H9 (cell line): Measurements from ENCODE around the gene ZNRF4. TPM values are rescaled to one million over a fixed set of nuclear protein-coding genes. Genes with fewer than 3 reads are reported as not detected.

Source experiments
- DNase-seq: peaks from one replicate; pipeline ENCODE4 v3.0.0-alpha.2; 2017
- H2AFZ ChIP-seq: one replicate; pipeline ENCODE4 v1.6.1; 2013; ENCODE audit warnings: mild to moderate bottlenecking, low read length, control low read depth, moderate library complexity
- H2AK5ac ChIP-seq: 2 replicates; pipeline ENCODE4 v1.6.1; 2013; ENCODE audit warnings: low read length, control low read depth, mixed read lengths; ENCODE audit not compliant: insufficient read length
- H2BK120ac ChIP-seq: one replicate; pipeline ENCODE4 v1.6.1; 2013; ENCODE audit warnings: low read depth, mild to moderate bottlenecking, low read length, control low read depth, inconsistent platforms; ENCODE audit not compliant: poor library complexity, severe bottlenecking
- H2BK12ac ChIP-seq: 2 replicates; pipeline ENCODE4 v1.6.1; 2013; ENCODE audit warnings: low read length, control low read depth, mixed read lengths, low read depth; ENCODE audit not compliant: insufficient read length
- H2BK15ac ChIP-seq: 2 replicates; pipeline ENCODE4 v1.6.1; 2013; ENCODE audit warnings: low read depth, low read length, control low read depth
- H2BK20ac ChIP-seq: one replicate; pipeline ENCODE4 v1.6.1; 2013; ENCODE audit warnings: low read depth, mild to moderate bottlenecking, low read length, control low read depth, inconsistent platforms; ENCODE audit not compliant: poor library complexity, severe bottlenecking
- H2BK5ac ChIP-seq: 2 replicates; pipeline ENCODE4 v1.6.1; 2013; ENCODE audit warnings: low read length, control low read depth, mixed read lengths; ENCODE audit not compliant: insufficient read length
- H3K14ac ChIP-seq: 2 replicates; pipeline ENCODE4 v1.6.1; 2013; ENCODE audit warnings: low read length, control low read depth; ENCODE audit not compliant: insufficient read depth
- H3K18ac ChIP-seq: 2 replicates; pipeline ENCODE4 v1.6.1; 2013; ENCODE audit warnings: low read depth, mild to moderate bottlenecking, mixed read lengths, low read length, control low read depth; ENCODE audit not compliant: insufficient read length
- H3K23ac ChIP-seq: 2 replicates; pipeline ENCODE4 v1.6.1; 2013; ENCODE audit warnings: low read length, control low read depth, mixed read lengths, low read depth; ENCODE audit not compliant: insufficient read length
- H3K23me2 ChIP-seq: 2 replicates; pipeline ENCODE4 v1.6.1; 2013; ENCODE audit warnings: low read depth, mild to moderate bottlenecking, mixed read lengths, low read length, control low read depth; ENCODE audit not compliant: insufficient read length, poor library complexity, severe bottlenecking
- H3K27ac ChIP-seq: 2 replicates; pipeline ENCODE4 v1.5.1; 2013; ENCODE audit warnings: low read length, control low read depth, mixed read lengths, low read depth; ENCODE audit not compliant: insufficient read length
- H3K27me3 ChIP-seq: 2 replicates; pipeline ENCODE4 v1.6.1; 2013; ENCODE audit warnings: low read length, control low read depth, inconsistent platforms; ENCODE audit not compliant: insufficient read depth
- H3K4ac ChIP-seq: 2 replicates; pipeline ENCODE4 v1.6.1; 2013; ENCODE audit warnings: low read depth, mild to moderate bottlenecking, control low read depth, inconsistent platforms, low read length, moderate library complexity
- H3K4me1 ChIP-seq: 2 replicates; pipeline ENCODE4 v1.6.1; 2013; ENCODE audit warnings: low read length, control low read depth, inconsistent platforms; ENCODE audit not compliant: insufficient read depth
- H3K4me2 ChIP-seq: 2 replicates; pipeline ENCODE4 v1.6.1; 2013; ENCODE audit warnings: low read length, control low read depth, mixed read lengths; ENCODE audit not compliant: insufficient read length, insufficient read depth
- H3K56ac ChIP-seq: 2 replicates; pipeline ENCODE4 v1.6.1; 2013; ENCODE audit warnings: low read depth, mild to moderate bottlenecking, mixed read lengths, low read length, control low read depth; ENCODE audit not compliant: insufficient read length
- H3K79me1 ChIP-seq: 2 replicates; pipeline ENCODE4 v1.6.1; 2013; ENCODE audit warnings: low read depth, mild to moderate bottlenecking, moderate library complexity, low read length, control low read depth, inconsistent platforms; ENCODE audit not compliant: insufficient read depth, poor library complexity, severe bottlenecking
- H3K79me2 ChIP-seq: 2 replicates; pipeline ENCODE4 v1.6.1; 2013; ENCODE audit warnings: low read length, control low read depth, inconsistent platforms; ENCODE audit not compliant: insufficient read depth
- H3K9ac ChIP-seq: 2 replicates; pipeline ENCODE4 v1.6.1; 2013; ENCODE audit warnings: low read length, control low read depth, mixed read lengths; ENCODE audit not compliant: insufficient read length; ENCODE audit errors: extremely low read depth
- H3K9me3 ChIP-seq: one replicate; pipeline ENCODE4 v1.6.1; 2013; ENCODE audit warnings: low read depth, low read length, inconsistent platforms; ENCODE audit not compliant: control insufficient read depth
- H3T11ph ChIP-seq: one replicate; pipeline ENCODE4 v1.6.1; 2013; ENCODE audit warnings: mild to moderate bottlenecking, low read length, control low read depth, inconsistent platforms
- H4K20me1 ChIP-seq: one replicate; pipeline ENCODE4 v1.6.1; 2013; ENCODE audit not compliant: control insufficient read depth, insufficient read length, insufficient read depth
- H4K5ac ChIP-seq: 2 replicates; pipeline ENCODE4 v1.6.1; 2013; ENCODE audit warnings: low read depth, mild to moderate bottlenecking, mixed read lengths, low read length, control low read depth; ENCODE audit not compliant: insufficient read length
- H4K8ac ChIP-seq: replicated peaks from 2 replicates; pipeline ENCODE4 v1.6.1; 2013; ENCODE audit warnings: low read length, control low read depth, mixed read lengths, low read depth; ENCODE audit not compliant: insufficient read length
- H4K91ac ChIP-seq: 2 replicates; pipeline ENCODE4 v1.6.1; 2013; ENCODE audit warnings: low read depth, mild to moderate bottlenecking, moderate library complexity, mixed read lengths, low read length, control low read depth; ENCODE audit not compliant: insufficient read length
- H3K27ac Mint-ChIP-seq, 3 experiments: 2 replicates in 2 of 3; 3 replicates in 1 of 3; pipeline ENCODE4 v1.8.0; 2020 to 2021; ENCODE audit warnings: mixed read lengths in 3 of 3, mild to moderate bottlenecking in 1 of 3, moderate library complexity in 1 of 3
- H3K27me3 Mint-ChIP-seq: 2 replicates; pipeline ENCODE4 v1.8.0; 2021; ENCODE audit warnings: low read depth, mild to moderate bottlenecking, moderate library complexity, mixed read lengths
- H3K36me3 Mint-ChIP-seq, 3 experiments: 2 replicates in 2 of 3; 3 replicates in 1 of 3; pipeline ENCODE4 v1.8.0; 2020 to 2021; ENCODE audit warnings: low read depth in 3 of 3, mixed read lengths in 3 of 3; ENCODE audit not compliant: insufficient read depth in 1 of 3
- H3K4me1 Mint-ChIP-seq, 2 experiments: 2 replicates each; pipeline ENCODE4 v1.8.0; 2020; ENCODE audit warnings: mixed read lengths in 2 of 2
- H3K4me3 Mint-ChIP-seq, 2 experiments: 2 replicates in 1 of 2; 3 replicates in 1 of 2; pipeline ENCODE4 v1.8.0; 2020 to 2021; ENCODE audit warnings: mild to moderate bottlenecking in 2 of 2, mixed read lengths in 2 of 2, moderate library complexity in 1 of 2
- H3K9me3 Mint-ChIP-seq, 2 experiments: 2 replicates in 1 of 2; 3 replicates in 1 of 2; pipeline ENCODE4 v1.8.0; 2020; ENCODE audit warnings: mild to moderate bottlenecking in 2 of 2, mixed read lengths in 2 of 2, moderate library complexity in 1 of 2
- CTCF ChIP-seq: fragments of 200-600 bp; sonication (generic); conservative IDR thresholded peaks from 3 replicates; pipeline ENCODE4 v1.8.0; 2021; ENCODE audit warnings: antibody characterized with exemption, mild to moderate bottlenecking
- WGBS: extraction: QIAGEN DNeasy Blood & Tissue Kit; methylation state at CpG from one replicate; pipeline ENCODE4 v1.1.7; 2013; ENCODE audit warnings: missing lambda C conversion rate, low lambda C conversion rate, mixed read lengths; ENCODE audit not compliant: insufficient read length; ENCODE audit errors: extremely low coverage; 5-methylcytosine and 5-hydroxymethylcytosine counted together
- total RNA-seq: library from RNA; stranded (reverse); gene quantifications from 2 replicates; pipeline ENCODE4 v1.2.1, GENCODE V29; 2021

ZNRF4 gene
- total RNA-seq, 1 experiment from 2014 or later, result not detected

DNA sequence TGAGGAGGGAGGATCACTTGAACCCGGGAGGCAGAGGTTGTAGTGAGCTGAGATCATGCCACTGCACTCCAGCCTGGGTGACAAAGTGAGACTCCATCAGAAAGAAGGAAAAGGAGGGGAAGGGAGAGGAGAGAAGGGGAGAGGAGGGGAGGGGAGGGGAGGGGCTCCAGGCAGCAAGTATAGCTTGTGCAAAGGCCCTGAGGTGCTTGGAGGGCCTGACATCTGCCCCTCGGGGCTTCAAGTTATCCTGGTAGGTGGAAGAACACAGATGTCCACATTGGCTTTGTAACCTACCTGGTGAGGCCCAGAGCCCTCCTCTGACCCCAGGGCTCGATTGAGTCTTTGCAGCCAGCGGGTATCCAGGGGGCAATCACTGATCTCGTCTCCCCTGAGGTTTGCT lies 11.5 kb upstream of the ZNRF4 start:
- Histone ChIP-seq H3K18ac (no peak overlapping the region), H3K56ac (no peak overlapping the region), H2BK15ac (no peak overlapping the region), H3K27ac (no peak overlapping the region), H2BK20ac (no peak overlapping the region), H3K4me2 (no peak overlapping the region), H3K4ac (no peak overlapping the region), H2BK12ac (no peak overlapping the region), H2AFZ (no peak overlapping the region), H3K79me1 (no peaks in the 10 kb centered on the region), H4K5ac (no peak overlapping the region), H3K27me3 (no peaks in the 10 kb centered on the region), H3K23ac (no peak overlapping the region), H3K23me2 (no peaks in the 10 kb centered on the region), H4K20me1 (no peaks in the 10 kb centered on the region), H3K4me1 (no peaks in the 10 kb centered on the region), H3K9ac (no peak overlapping the region), H4K8ac (no peak overlapping the region), H3K14ac (no peak overlapping the region), H3K9me3 (no peaks in the 10 kb centered on the region), H2AK5ac (no peak overlapping the region), H4K91ac (no peak overlapping the region), H3T11ph (no peak overlapping the region), H3K79me2 (no peaks in the 10 kb centered on the region), H2BK5ac (no peak overlapping the region), H2BK120ac (no peak overlapping the region)
- no peak for DNase-seq
- H3K36me3 Mint-ChIP-seq, result no peaks in the 10 kb centered on the region
- peaks cover 0 to 8% of the 10 kb centered on the region in 2 experiments; a peak in 3 of 4 replicates for H3K4me1 Mint-ChIP-seq
- H3K27ac Mint-ChIP-seq, result no peak overlapping the region
- no peak for TF ChIP-seq CTCF
- no peak overlapping the region for H3K4me3 Mint-ChIP-seq
- WGBS, result no CpG with 5 or more reads among the region's 5 CpGs
- H3K9me3 Mint-ChIP-seq, result peaks cover 0 to 3% of the 10 kb centered on the region in 2 experiments; a peak in 1 of 5 replicates
- peaks cover 61% of the 10 kb centered on the region for H3K27me3 Mint-ChIP-seq
